GM21825 (cell line): ENCODE measurements around the gene ZNF232.
"Not testable (repeated sequence)": the region's sequence is repeated elsewhere in the genome, so short reads cannot be mapped to it uniquely, and the experiment has no call there.

Experiments used
- ATAC-seq: cut with Tn5 transposase; IDR thresholded peaks from one replicate; pipeline ENCODE4 v1.9.1; 2021; ENCODE audit warnings: mild to moderate bottlenecking, moderate library complexity; ENCODE audit not compliant: unreplicated experiment

ZNF232 gene

DNA sequence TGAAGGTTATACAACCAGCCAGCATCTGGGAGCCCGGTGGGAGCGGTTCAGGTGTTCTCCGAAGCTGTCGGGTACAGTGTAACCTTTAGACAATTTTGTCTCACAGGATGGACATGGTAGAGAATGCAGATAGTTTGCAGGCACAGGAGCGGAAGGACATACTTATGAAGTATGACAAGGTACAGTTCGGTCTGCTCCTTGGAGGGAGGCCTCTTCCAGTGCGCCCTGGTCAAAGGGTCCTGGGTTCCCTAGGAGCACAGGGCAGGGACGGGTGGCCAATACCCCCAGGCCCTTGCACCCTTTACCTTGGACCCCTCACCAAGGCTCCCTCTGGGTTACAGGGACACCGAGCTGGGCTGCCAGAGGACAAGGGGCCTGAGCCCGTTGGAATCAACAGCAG, 18.6 kb upstream of the ZNF232 start:
- not testable (repeated sequence) for ATAC-seq

- not testable (repeated sequence) for ATAC-seq
Observed at GRCh38 chr17:5129770-5130169, 18.1 kb upstream of the ZNF232 start.

DNA sequence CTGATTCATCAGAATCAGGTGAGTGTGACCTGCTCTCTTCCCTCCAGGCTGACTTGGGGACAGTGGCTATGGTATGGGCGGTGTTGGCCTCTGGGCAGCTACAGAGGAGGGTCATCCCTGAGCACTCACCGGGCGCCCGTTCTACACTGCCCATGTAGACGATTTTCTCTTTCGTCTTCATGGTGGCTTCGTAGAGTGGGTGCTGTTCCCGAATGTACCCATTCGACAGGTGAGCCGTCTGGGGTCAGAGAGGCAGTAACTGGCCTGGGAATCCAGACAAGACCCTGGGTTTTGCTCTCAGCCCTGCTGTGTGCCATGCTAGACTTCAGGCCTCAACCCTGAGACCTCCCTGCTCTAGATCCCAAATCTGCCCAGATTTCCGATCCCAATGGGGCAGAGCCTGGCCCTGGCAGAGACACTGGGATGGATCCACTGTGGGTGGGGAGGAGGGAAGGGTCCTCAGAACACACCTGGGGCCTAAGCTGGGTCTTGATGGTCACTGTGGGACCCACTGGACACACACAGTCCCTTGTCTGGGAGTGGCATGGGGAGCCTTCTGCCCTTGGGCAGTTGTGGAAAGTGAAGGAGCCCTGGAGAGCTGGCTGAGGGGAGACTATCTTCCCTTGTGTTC, 17.3 kb upstream of the ZNF232 start:
- no peak for ATAC-seq

GRCh38 chr17:5128387-5128786, 16.7 kb upstream of the ZNF232 start:
- ATAC-seq, result not testable (repeated sequence)

DNA sequence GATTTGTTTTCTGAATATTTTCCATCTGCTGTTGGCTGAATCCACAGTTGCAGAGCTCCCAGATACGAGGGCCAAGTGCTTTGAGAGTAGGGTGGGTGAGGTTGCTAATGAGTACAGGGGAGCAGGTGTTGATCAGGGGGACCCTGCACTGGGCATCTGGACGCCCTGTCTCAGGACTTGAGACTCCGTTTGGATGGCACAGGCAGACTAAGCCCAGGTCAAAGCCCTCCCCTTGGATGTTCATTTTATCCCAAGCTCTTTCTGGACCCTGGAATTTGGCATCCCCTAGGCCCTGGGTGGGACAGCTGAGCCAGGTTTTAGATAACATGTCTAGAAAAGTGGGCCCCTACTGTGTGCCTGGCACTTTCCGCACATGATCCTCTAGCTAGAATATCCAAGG, 16.2 kb upstream of the ZNF232 start:
- ATAC-seq, result no peak

DNA sequence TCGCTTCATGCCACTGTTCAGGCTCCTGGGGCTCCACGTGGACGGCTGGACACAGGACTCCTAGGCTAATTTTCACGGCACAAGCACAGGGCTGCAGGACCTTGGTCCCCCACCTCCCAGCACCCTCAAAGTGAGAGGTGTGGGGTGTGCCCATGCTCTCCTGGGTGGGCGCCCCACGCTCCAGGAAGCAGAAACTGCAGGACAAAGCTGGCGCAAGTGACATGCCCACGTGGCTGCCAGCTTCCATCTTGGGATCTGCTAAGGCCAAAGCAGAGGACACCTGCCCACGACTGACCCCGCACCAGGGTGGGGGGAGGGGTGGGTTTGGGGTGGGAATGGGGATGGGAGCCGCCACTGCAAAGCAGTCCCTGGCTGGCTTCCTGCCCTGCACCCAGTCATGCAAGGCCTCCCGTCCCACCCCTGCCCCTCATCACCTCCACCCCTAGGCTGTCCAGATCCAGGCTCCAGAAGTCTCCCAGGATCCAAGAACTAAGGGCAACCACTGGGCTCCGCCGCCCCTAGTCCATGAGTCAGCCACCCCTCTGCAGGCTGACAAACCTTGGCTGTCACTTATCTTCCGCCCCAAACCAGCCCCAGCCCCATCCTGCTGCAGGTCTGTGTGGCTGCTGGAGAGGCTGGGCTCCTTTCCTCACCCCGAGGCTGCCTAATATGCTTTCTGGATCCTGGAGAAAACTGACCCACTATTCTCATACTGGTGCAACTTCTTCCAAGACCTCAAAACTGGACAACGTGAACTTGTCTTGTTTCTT, 15.2 kb upstream of the ZNF232 start:
- no peak for ATAC-seq

DNA sequence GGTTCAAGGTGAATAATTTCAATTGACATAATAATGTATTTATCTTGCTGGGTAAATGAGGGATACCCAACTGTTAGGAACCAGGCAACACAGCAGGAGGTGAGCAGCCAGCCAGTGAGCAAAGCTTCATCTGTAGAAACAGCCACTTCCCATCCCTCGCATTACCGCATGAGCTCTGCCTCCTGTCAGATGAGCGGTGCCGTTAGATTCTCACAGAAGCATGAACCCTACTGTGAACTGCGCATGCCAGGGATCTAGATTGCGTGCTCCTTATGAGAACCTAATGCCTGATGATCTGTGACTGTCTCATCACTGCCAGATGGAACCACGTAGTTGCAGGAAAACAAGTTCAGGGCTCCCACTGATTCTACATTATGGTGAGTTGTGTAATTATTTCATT, 13.2 kb upstream of the ZNF232 start:
- not testable (repeated sequence) for ATAC-seq

DNA sequence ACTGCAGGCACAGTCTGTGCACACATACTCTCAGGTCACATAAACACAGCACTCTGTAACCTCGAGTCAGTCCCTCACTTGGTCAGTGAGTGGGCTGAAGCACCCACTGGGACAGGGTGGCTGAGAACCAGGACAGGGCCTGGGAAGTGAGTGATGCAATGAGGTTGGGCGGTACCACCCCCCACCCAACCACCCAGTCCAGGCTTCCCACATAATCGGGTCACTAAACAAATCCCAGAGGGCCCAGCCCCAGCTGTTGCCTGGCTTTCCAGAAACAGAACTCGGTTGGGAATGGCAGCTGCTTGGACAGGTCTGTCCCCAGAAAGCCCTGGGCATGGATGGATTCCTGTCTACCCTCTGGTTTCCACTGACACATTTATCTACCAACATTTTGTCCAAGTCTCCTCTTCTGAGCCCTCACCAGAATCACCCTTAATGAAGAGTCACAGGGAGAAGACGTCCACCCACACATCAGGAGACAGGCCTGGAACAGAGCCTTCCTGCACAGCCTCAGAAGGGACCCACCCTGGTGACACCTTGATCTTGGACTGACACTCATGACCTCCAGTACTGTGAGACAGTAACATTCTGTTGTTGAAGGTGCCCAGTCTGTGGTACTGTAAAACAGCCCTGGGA, 12.6 kb upstream of the ZNF232 start:
- ATAC-seq, result not testable (repeated sequence)

GRCh38 chr17:5123343-5124124, 11.9 kb upstream of the ZNF232 start:
- no peak for ATAC-seq

DNA sequence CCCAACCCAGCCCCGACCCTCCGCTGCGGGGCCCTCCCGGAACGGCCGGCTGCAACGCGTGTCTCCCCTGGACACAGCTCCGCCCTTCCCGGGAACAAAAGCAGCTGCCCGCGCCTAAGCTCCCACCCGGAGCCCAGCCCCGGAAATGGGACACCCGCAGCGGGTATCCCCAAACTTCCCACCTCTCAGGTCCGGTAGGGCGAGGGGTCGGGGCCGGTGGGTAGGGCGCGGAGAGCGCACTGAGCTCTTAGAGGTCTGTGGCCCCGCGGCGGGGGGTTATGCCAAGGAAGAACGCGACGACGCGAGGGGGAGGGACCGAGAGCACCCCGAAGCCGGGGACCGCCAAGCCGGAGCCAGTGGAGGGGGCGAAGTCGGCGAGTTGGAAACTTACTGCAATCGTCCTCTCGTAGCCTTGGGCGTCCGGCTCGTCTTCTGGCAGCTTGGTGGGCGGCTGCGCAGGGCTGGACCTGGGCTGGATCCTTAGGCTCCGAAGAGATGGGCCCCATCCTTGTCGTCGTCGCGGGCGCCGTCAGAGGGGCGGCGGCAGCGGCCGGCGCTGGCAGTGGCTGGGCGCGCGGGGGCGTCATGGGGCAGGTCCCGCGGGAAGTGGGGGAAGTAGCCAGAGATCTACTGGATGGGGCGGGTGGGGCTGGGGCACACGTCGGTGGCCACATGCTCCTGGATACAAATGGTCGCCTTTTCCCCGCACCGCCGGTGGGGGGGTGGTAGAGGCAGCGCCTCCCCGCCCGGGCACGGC, 11.1 kb upstream of the ZNF232 start:
- no peak for ATAC-seq

GRCh38 chr17:5122056-5122455, 10.4 kb upstream of the ZNF232 start:
- ATAC-seq, result not testable (repeated sequence)

- no peak for ATAC-seq
Observed at GRCh38 chr17:5121186-5121841, 9.6 kb upstream of the ZNF232 start.

DNA sequence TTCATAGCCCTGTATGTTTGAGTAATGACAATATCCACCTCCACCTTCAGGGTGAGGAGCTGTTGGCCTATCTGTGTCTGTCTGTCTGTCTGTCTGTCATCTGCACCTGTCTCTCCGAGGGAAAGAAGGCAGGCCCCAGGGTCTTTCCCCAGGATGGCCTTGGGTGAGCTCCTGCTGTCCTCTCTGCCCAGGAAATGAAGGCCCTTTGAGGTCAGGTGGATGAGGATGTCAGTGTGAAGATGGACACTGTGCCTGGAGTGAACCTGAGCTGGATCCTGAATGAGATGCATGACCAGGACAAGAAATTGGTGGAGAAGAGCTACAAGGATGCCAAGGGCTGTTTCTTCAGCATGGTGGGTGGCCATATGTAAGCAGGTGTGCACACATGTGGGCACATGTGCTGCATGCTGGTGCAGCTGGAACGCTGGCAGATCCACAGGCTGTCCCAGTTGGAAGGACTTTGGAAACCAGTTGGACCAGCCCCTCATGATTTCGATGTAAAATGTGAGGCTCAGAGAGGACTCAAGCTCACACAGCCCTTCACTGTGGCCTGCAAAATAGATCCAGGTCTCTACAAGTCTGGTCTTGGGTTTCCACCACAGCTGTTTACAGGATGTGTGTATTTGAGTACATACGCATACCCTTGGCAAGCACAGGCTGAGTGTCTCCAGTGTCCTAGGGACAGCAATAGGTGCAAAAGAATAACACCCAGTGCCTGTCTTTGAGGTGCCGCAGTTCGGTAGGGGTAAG, 8.9 kb upstream of the ZNF232 start:
- ATAC-seq, result not testable (repeated sequence)

DNA sequence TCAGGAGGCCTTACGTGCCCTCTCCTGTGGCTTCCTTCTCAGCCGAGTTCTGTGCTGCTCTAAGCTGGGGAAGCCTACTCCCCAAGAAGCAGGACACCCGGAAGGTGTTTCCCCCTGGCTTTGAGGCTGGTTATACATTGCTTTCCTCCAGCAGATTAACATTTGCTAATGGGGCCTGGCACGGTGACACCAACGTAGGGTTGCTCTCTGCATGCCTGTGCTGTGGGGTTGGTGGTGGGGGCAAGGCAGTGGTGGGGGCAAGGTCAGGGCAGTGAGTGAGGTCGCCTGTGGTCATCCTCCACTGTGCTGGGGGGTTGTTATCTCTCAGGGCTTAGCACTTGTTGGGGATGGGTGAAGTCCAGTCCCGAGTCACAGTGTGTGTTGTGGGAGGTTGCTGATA, 8.4 kb upstream of the ZNF232 start:
- no peak for ATAC-seq

DNA sequence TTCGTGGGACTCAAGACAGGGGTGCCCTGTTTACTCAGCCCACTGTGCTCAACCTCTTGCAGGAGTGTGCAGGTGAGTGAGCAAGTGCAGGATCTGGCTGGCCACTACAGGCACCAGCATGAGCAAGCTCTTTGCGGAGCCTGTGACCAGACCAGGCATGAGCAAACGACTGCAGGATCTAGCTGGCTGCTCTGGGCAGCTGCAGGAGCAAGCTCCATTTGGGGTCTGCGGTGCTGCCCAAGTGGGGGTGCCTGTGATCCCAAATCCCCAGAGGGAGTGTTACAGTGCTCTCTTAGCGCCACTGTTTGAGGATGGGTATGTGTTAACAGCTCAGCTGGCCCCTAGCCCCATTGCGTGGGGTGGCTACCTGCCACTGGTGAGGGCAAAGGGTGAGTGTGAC, 6.5 kb upstream of the ZNF232 start:
- ATAC-seq, result no peak

- ATAC-seq, result no peak
Observed at GRCh38 chr17:5115673-5116651, 4.3 kb upstream of the ZNF232 start, which contains the start of gene USP6. Gene USP6, plus strand, starts transcription at chr17:5116032. Its CDS starts 14,336 bp downstream, at chr17:5130368.

DNA sequence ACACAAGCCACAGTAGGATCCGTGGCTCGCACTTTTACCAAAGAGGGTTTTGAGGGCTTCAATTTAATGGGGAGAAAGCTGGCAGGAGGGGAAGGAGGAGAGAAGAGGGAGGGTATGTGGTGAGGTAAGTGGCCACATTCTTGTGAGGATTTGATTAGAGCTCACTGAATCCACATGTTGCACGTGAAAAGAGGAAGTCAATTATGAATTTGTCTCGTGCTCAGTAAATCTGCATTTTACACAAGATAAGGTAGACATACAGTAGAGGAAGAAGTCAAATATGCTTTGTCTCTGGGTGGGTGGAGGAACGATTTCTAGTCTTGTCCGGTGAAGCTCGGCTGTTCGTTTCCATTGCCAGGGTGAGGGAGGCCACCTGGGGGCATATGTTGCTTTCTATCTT, 862 bp downstream of the ZNF232 start:
- no peak for ATAC-seq

DNA sequence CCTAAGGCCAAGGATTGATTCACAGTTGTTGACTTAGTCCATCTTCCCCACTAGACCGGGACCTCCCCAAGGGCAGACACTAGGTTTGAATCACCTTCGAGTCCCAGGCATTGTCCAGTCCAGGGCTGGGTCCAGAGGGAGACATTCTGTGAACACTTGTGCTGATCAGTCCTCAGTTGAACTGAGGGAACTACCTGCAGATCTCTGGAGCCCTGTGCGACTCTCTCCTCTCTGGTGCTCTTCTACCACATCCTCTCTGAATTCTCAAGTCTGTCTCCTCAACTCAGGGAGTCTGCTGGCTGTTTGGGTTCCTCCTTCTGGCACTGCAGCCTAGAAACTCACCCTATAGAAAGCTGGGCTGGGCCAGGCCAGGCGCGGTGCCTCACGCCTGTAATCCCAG, 10.8 kb downstream of the ZNF232 start:
- no peak for ATAC-seq
